Upper lobe of left lung (tissue), 4 donors: ENCODE measurements around the gene RPL37A.

Experiments
- CTCF ChIP-seq, 6 experiments: fragments of 450-650 bp in 4 of 6; fragments of 200-600 bp in 2 of 6; sonication (generic) in 2 of 6; IDR thresholded peaks; one replicate each; pipeline ENCODE4 v1.5.1; 2016 to 2019; ENCODE audit warnings: antibody characterized with exemption in 6 of 6
- EP300 ChIP-seq, 4 donors: sonication (generic); formaldehyde crosslinking; IDR thresholded peaks; one replicate each; pipeline ENCODE4 v1.5.1; 2017; ENCODE audit warnings: antibody characterized with exemption in 4 of 4, control low read depth in 2 of 4
- POLR2A ChIP-seq, 4 donors: fragments of 450-650 bp; IDR thresholded peaks; one replicate each; pipeline ENCODE4 v1.5.1; 2016 to 2017; ENCODE audit warnings: antibody characterized with exemption in 4 of 4, mild to moderate bottlenecking in 2 of 4
- POLR2AphosphoS5 ChIP-seq, 2 donors: sonication (generic); formaldehyde crosslinking; IDR thresholded peaks; one replicate each; pipeline ENCODE4 v1.5.1; 2017; ENCODE audit warnings: antibody characterized with exemption in 2 of 2

DNA sequence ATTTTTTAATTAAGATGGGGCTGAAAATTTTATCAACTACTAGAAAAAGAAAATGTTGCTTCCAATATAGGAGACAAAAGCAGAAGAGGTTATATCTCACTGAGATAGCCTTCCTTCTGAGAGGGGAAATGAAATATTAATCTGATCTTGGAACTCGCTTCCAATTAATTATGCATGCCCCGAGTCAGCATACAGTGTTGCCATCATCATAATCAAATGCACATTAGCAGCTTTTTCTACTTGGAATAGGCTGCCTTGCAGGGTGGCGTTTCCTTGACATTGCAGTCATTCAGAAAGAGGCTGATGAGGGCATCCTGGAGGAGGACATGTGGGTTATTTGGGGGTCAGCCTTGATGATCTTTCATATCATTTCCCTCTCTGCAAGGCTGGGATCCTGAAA, 18.4 kb upstream of the RPL37A start:
- TF ChIP-seq CTCF (IDR thresholded peaks at IDR 0.05), result no peak
- no peak for TF ChIP-seq POLR2A (IDR thresholded peaks at IDR 0.05)
- no peak for TF ChIP-seq POLR2AphosphoS5 (IDR thresholded peaks at IDR 0.05)
- TF ChIP-seq EP300 (IDR thresholded peaks at IDR 0.05), result no peak
